ENCODE data around the gene CAMK1. TPM values are rescaled to one million over a fixed set of nuclear protein-coding genes. Genes with fewer than 3 reads are reported as not detected.

CAMK1 gene
- total RNA-seq, 1 donor from 2014 or later = 116 TPM

Other genes with a start within 250 kb of the CAMK1 start
- not detected in 2 replicates for gene LHFPL4, start 216.1 kb downstream of the CAMK1 start, total RNA-seq
- gene MTMR14, start 120.4 kb downstream of the CAMK1 start, total RNA-seq = 39.2 and 41.7 TPM in 2 replicates
- gene CPNE9, start 66.1 kb downstream of the CAMK1 start, total RNA-seq = 0.50 TPM in 1 of 2 replicates, not detected in the other
- 34.2 and 35.8 TPM in 2 replicates for gene BRPF1, start 38.2 kb downstream of the CAMK1 start, total RNA-seq
- gene OGG1, start 20.0 kb downstream of the CAMK1 start, total RNA-seq = 33.0 and 38.4 TPM in 2 replicates
- gene TADA3, start 22.5 kb upstream of the CAMK1 start, total RNA-seq = 86.6 and 89.2 TPM in 2 replicates
- 253 and 268 TPM in 2 replicates for gene ARPC4, start 23.1 kb upstream of the CAMK1 start, total RNA-seq
- 51.0 and 56.5 TPM in 2 replicates for gene TTLL3, start 40.3 kb upstream of the CAMK1 start, total RNA-seq
- gene RPUSD3, start 74.1 kb upstream of the CAMK1 start, total RNA-seq = 70.0 and 71.1 TPM in 2 replicates
- not detected in 2 replicates for gene CIDEC, start 110.3 kb upstream of the CAMK1 start, total RNA-seq
- 31.7 and 33.3 TPM in 2 replicates for gene JAGN1, start 120.7 kb upstream of the CAMK1 start, total RNA-seq
- 0.78 and 1.0 TPM in 2 replicates for gene IL17RE, start 132.9 kb upstream of the CAMK1 start, total RNA-seq
- 0.27 and 0.48 TPM in 2 replicates for gene IL17RC, start 147.2 kb upstream of the CAMK1 start, total RNA-seq
- gene CRELD1, start 163.9 kb upstream of the CAMK1 start, total RNA-seq = 22.9 and 24.0 TPM in 2 replicates
- gene PRRT3, start 182.5 kb upstream of the CAMK1 start, total RNA-seq = 10.7 and 11.3 TPM in 2 replicates
- 35.9 and 43.5 TPM in 2 replicates for gene EMC3, start 216.9 kb upstream of the CAMK1 start, total RNA-seq

Measured in activated T-helper 2 cell treated with anti-CD3 and anti-CD28 coated beads, Interferon-gamma antibody, Interleukin-2, Interleukin-4, amounts not matched to agents 10 μg/mL and 5 μg/mL and 100 μg/mL, durations not matched to agents 14 hours and 24 hours and 36 hours (primary cell).